ENCODE results near the gene ARHGAP24. TPM values are rescaled to one million over a fixed set of nuclear protein-coding genes. Genes with fewer than 3 reads are reported as not detected.

ARHGAP24 gene
- total and polyA plus RNA-seq, 2 of the 13 experiments (the other 11 are each of a cell fraction or from before 2014, with no cell fraction given): 0.07 to 0.55 TPM

GRCh38 chr4:85759388-85759787 is 284.4 kb downstream of the ARHGAP24 start:
- ChIA-PET POLR2A (no interaction called here), CTCF (ENCODE audit: low intra/inter-chr PET ratio, low total read pairs) (no interaction called here)
- Histone ChIP-seq H3K4me3 (replicated peaks in 1 of 3; ENCODE audit: insufficient read depth in 1 of 3, low read depth in 2 of 3, low read length in 3 of 3) (no peak overlapping the region), H3K36me3 (replicated peaks in 1 of 2; ENCODE audit: control insufficient read depth in 1 of 2, insufficient read depth in 2 of 2, low read length in 2 of 2) (no peaks in the 10 kb centered on the region), H3K27me3 (ENCODE audit: control insufficient read depth in 1 of 2, insufficient read depth in 2 of 2, low read length in 2 of 2) (no peaks in the 10 kb centered on the region), H2AFZ (ENCODE audit: low read length) (no peak overlapping the region), H3K4me2 (ENCODE audit: low read depth, low read length) (no peak overlapping the region), H3K79me2 (ENCODE audit: insufficient read depth, low read length) (no peaks in the 10 kb centered on the region), H3K9ac (ENCODE audit: insufficient read depth, low read depth, low read length) (no peak overlapping the region), H3K4me1 (ENCODE audit: insufficient read depth, low read length) (no peaks in the 10 kb centered on the region), H4K20me1 (ENCODE audit: insufficient read depth, low read length) (no peaks in the 10 kb centered on the region), H3K27ac (ENCODE audit: extremely low read length, insufficient read depth, low read length) (no peak overlapping the region), H3K9me3 (ENCODE audit: low read length) (no peaks in the 10 kb centered on the region)
- intact Hi-C loops (cut with micrococcal nuclease; ENCODE audit: unreplicated experiment): no loop called here
- no peak for FAIRE-seq
- DNase-seq (ENCODE audit: low spot score): no peak
- ATAC-seq: no peak
- in situ Hi-C loops (cut with HindIII; ENCODE audit: extremely low pct_ligation_motif_present, low pct_unique_long_range_greater_than_20kb): no loop called here
- no TSS peak for BruUV-seq (replicated peaks)
- WGBS (ENCODE audit: low lambda C conversion rate): 16% methylated on average over 3 of the region's 3 CpGs
- TF ChIP-seq, protein P1, sequence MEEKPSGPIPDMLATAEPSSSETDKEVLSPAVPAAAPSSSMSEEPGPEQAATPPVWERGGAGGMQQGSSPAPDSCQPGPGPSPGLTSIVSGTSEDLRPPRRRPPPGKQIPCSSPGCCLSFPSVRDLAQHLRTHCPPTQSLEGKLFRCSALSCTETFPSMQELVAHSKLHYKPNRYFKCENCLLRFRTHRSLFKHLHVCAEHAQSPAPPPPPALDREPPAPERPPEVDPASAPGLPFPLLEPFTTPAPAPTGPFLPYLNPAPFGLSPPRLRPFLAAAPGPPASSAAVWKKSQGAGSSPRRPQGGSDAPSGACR (CRISPR knock-in tag; IDR thresholded peaks at IDR 0.05): no peak
- TF ChIP-seq ISL2 (CRISPR knock-in tag; IDR thresholded peaks at IDR 0.05) (no peak), ZBTB37 (CRISPR knock-in tag; IDR thresholded peaks at IDR 0.05) (no peak), RARA (CRISPR knock-in tag; IDR thresholded peaks at IDR 0.05) (no peak), POLR2G (IDR thresholded peaks at IDR 0.05; ENCODE audit: low read depth, low read length) (no peak), FOXP1 (IDR thresholded peaks at IDR 0.05) (no peak), FOXP1 (CRISPR knock-in tag; IDR thresholded peaks at IDR 0.05) (no peak), CBX2 (IDR thresholded peaks at IDR 0.05; ENCODE audit: low read depth, low read length) (no peak), CBX2 (CRISPR knock-in tag; IDR thresholded peaks at IDR 0.05; ENCODE audit: low read depth) (no peak), RNF219 (CRISPR knock-in tag; IDR thresholded peaks at IDR 0.05) (no peak), ZNF607 (CRISPR knock-in tag; IDR thresholded peaks at IDR 0.05; ENCODE audit: borderline replicate concordance) (no peak), CENPX (CRISPR knock-in tag; IDR thresholded peaks at IDR 0.05) (no peak), PRDM4 (CRISPR knock-in tag; IDR thresholded peaks at IDR 0.05; ENCODE audit: borderline replicate concordance) (no peak), BHLHE40 (IDR thresholded peaks at IDR 0.05; ENCODE audit: low read length) (no peak)
- TF ChIP-seq, protein P2, sequence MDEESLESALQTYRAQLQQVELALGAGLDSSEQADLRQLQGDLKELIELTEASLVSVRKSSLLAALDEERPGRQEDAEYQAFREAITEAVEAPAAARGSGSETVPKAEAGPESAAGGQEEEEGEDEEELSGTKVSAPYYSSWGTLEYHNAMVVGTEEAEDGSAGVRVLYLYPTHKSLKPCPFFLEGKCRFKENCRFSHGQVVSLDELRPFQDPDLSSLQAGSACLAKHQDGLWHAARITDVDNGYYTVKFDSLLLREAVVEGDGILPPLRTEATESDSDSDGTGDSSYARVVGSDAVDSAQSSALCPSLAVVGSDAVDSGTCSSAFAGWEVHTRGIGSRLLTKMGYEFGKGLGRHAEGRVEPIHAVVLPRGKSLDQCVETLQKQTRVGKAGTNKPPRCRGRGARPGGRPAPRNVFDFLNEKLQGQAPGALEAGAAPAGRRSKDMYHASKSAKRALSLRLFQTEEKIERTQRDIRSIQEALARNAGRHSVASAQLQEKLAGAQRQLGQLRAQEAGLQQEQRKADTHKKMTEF (CRISPR knock-in tag; IDR thresholded peaks at IDR 0.05): no peak

Measured in HepG2 (cell line).